ENCODE results near the gene ERC2.
A peak's percentile ranks its signal among the peaks of the same experiment; 100 is the strongest.

ERC2 gene

DNA sequence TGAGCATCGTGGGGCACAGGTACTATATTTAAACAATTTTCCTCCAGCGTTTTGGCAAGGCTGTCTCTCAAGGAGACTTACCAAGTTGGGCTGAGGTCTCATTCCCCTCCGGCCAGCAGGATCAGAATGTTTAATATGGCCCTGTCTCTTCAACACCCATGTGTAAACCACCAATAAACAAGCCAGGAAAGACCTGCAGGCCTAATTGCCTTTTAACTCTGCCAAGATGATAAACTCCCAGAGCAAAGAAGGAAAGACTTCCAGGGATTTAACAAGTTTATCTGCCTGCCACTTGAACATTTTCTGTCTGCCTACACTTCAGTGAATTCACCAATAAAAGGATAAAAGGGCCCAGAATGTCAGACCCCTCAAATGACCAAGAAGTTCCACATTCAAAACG is 850.9 kb downstream of the ERC2 start:
- peaks cover 40% of the 10 kb centered on the region for H3K4me1 ChIP-seq (ENCODE audit: insufficient read depth, low read length, severe bottlenecking)
- TF ChIP-seq, protein P1, sequence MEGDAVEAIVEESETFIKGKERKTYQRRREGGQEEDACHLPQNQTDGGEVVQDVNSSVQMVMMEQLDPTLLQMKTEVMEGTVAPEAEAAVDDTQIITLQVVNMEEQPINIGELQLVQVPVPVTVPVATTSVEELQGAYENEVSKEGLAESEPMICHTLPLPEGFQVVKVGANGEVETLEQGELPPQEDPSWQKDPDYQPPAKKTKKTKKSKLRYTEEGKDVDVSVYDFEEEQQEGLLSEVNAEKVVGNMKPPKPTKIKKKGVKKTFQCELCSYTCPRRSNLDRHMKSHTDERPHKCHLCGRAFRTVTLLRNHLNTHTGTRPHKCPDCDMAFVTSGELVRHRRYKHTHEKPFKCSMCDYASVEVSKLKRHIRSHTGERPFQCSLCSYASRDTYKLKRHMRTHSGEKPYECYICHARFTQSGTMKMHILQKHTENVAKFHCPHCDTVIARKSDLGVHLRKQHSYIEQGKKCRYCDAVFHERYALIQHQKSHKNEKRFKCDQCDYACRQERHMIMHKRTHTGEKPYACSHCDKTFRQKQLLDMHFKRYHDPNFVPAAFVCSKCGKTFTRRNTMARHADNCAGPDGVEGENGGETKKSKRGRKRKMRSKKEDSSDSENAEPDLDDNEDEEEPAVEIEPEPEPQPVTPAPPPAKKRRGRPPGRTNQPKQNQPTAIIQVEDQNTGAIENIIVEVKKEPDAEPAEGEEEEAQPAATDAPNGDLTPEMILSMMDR (IDR thresholded peaks at IDR 0.05; ENCODE audit: low read length), result no peak
- TF ChIP-seq EZH2 (IDR thresholded peaks at IDR 0.05; ENCODE audit: borderline replicate concordance, low read length), result no peak
- no peak overlapping the region for H3K4me3 ChIP-seq (ENCODE audit: low read depth, low read length, poor library complexity, severe bottlenecking)
- no peaks in the 10 kb centered on the region for H3K79me2 ChIP-seq (ENCODE audit: insufficient read depth, low read length)
- H3K27me3 ChIP-seq (ENCODE audit: insufficient read depth, low read length), result no peaks in the 10 kb centered on the region
- H3K9me3 ChIP-seq (ENCODE audit: low read length), result no peaks in the 10 kb centered on the region
- no peaks in the 10 kb centered on the region for H3K9me2 ChIP-seq (ENCODE audit: low read depth, low read length)
- no peak overlapping the region for H3K4me2 ChIP-seq (ENCODE audit: low read length)
- no peaks in the 10 kb centered on the region for H3F3A ChIP-seq (ENCODE audit: insufficient read depth, low read length)
- H3K27ac ChIP-seq (ENCODE audit: low read depth, low read length, poor library complexity, severe bottlenecking), result no peak overlapping the region
- no peaks in the 10 kb centered on the region for H3K36me3 ChIP-seq (ENCODE audit: insufficient read depth, low read length)
- H2AFZ ChIP-seq (ENCODE audit: low read length), result no peak overlapping the region
- H3K9ac ChIP-seq (ENCODE audit: low read length), result no peak overlapping the region
- no peaks in the 10 kb centered on the region for H4K20me1 ChIP-seq (ENCODE audit: insufficient read depth, low read length)

DNA sequence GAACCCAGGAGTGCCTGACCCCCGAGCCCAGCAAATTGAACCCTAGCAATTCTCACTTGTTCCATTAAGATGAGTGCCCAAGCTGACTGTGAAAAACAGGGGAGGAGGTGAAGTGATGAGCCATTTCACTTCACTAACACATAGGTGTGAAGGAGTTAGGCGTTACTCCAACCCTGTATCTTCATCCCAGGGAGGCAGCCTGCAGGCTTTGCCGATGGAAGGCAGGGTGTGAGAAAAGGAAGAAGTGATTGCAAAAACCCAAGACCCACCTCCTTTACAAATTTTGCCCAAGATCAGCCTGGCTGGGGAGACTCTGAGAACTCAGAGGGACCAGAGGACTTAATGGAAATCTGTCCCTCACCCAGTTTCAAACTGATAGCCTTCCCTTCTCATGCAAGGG is 851.5 kb downstream of the ERC2 start:
- H3K9ac ChIP-seq (ENCODE audit: low read length), result no peak overlapping the region
- H3K4me1 ChIP-seq (ENCODE audit: insufficient read depth, low read length, severe bottlenecking), result peaks cover 46% of the 10 kb centered on the region
- H3K4me3 ChIP-seq (ENCODE audit: low read depth, low read length, poor library complexity, severe bottlenecking), result no peak overlapping the region
- TF ChIP-seq, protein P1 (IDR thresholded peaks at IDR 0.05; ENCODE audit: low read length), result no peak
- no peak for TF ChIP-seq EZH2 (IDR thresholded peaks at IDR 0.05; ENCODE audit: borderline replicate concordance, low read length)
- no peaks in the 10 kb centered on the region for H3K9me3 ChIP-seq (ENCODE audit: low read length)
- H4K20me1 ChIP-seq (ENCODE audit: insufficient read depth, low read length), result no peaks in the 10 kb centered on the region
- H3F3A ChIP-seq (ENCODE audit: insufficient read depth, low read length), result no peaks in the 10 kb centered on the region
- H3K27me3 ChIP-seq (ENCODE audit: insufficient read depth, low read length), result no peaks in the 10 kb centered on the region
- H3K9me2 ChIP-seq (ENCODE audit: low read depth, low read length), result no peaks in the 10 kb centered on the region
- no peaks in the 10 kb centered on the region for H3K79me2 ChIP-seq (ENCODE audit: insufficient read depth, low read length)
- H3K27ac ChIP-seq (ENCODE audit: low read depth, low read length, poor library complexity, severe bottlenecking), result no peak overlapping the region
- no peak overlapping the region for H2AFZ ChIP-seq (ENCODE audit: low read length)
- no peaks in the 10 kb centered on the region for H3K36me3 ChIP-seq (ENCODE audit: insufficient read depth, low read length)
- no peak overlapping the region for H3K4me2 ChIP-seq (ENCODE audit: low read length)

DNA sequence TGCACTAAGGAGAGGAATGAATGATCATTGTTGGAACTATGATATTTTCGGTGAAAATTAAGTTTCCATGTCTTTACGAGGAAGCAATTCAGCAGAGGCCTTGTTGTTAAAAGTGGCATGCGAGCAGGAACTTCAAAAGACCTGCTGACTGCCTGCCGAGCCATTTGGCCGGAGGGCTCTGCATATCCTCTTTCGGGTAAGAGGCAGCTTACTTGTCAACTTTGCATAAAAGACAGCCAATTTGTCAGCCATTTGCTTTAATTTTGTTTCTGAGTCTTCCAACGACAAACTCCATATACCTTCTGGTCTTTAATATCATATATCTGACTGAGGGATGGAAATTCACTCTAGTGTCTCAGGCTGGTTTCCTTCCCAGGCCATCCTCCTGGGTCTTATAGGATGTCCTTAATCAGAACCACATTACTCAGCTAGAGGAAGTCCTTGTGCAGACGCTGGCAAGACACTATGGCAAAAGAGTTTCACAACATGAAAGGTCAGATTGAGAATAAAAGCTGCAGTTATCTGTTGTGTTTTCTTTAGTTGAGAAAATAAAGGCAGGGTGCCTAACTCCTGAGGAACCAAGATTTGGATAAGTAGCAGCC is 852.5 kb downstream of the ERC2 start:
- H3K36me3 ChIP-seq (ENCODE audit: insufficient read depth, low read length), result no peaks in the 10 kb centered on the region
- peak overlapping the region; percentile 15; the same call in 1 of the 2 replicates for H3K4me2 ChIP-seq (ENCODE audit: low read length)
- TF ChIP-seq, protein P1 (IDR thresholded peaks at IDR 0.05; ENCODE audit: low read length), result no peak
- TF ChIP-seq EZH2 (IDR thresholded peaks at IDR 0.05; ENCODE audit: borderline replicate concordance, low read length), result no peak
- H3K9me2 ChIP-seq (ENCODE audit: low read depth, low read length), result no peaks in the 10 kb centered on the region
- H2AFZ ChIP-seq (ENCODE audit: low read length), result no peak overlapping the region
- H3K9me3 ChIP-seq (ENCODE audit: low read length), result no peaks in the 10 kb centered on the region
- H3K9ac ChIP-seq (ENCODE audit: low read length), result no peak overlapping the region; the same call in 1 of the 2 replicates
- H3F3A ChIP-seq (ENCODE audit: insufficient read depth, low read length), result no peaks in the 10 kb centered on the region
- no peaks in the 10 kb centered on the region for H4K20me1 ChIP-seq (ENCODE audit: insufficient read depth, low read length)
- no peak overlapping the region for H3K4me3 ChIP-seq (ENCODE audit: low read depth, low read length, poor library complexity, severe bottlenecking)
- peaks cover 49% of the 10 kb centered on the region for H3K4me1 ChIP-seq (ENCODE audit: insufficient read depth, low read length, severe bottlenecking)
- no peaks in the 10 kb centered on the region for H3K79me2 ChIP-seq (ENCODE audit: insufficient read depth, low read length)
- H3K27me3 ChIP-seq (ENCODE audit: insufficient read depth, low read length), result no peaks in the 10 kb centered on the region
- H3K27ac ChIP-seq (ENCODE audit: low read depth, low read length, poor library complexity, severe bottlenecking), result peak overlapping the region; percentile 50
